G401.6 (cell line): ENCODE results near the gene UBAP2L.
"Not testable (repeated sequence)": the region's sequence is repeated elsewhere in the genome, so short reads cannot be mapped to it uniquely, and the experiment has no call there.

Source experiments
- FAIRE-seq: peaks from 2 replicates; lab custom pipeline; 2012; peaks lifted over from hg19 to GRCh38; lab: Jason Lieb, UNC

UBAP2L gene

GRCh38 chr1:154241703-154242351 is 21.1 kb downstream of the UBAP2L start:
- FAIRE-seq: no peak

DNA sequence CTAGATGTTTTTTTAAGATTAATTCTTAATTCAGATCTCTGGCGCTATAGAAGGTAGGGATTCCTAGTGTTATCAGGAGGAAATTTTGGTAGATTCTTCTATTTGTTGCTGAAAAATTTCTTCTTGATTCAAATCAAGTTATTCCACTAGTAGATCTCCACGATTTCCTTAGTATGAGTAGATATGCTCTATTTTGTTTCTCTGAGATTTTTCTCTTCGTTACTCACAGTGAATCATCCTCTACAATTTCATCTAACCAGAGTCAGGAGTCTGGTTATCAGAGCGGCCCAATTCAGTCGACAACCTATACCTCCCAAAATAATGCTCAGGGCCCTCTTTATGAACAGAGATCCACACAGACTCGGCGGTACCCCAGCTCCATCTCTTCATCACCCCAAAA is 32.9 kb downstream of the UBAP2L start:
- FAIRE-seq: no peak

DNA sequence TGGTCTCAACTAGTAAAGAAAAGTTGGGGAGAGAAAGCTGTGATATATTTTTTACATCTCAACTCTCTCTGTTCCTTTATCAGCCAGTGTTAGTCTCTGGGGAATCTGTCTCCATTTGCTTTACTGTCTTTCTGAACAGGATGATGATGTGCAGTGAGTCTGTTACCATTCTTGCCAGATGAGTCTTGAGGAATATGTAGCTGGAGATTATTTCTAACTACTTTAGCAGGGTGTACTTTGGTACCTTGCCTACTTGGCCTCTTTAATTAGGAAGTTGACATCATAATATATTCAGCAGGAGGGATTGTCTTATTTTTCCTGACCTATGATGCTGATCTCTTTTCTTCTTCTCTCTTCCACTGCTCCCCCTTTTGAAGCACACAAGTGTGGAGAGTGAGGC is 35.9 kb downstream of the UBAP2L start:
- FAIRE-seq: no peak

DNA sequence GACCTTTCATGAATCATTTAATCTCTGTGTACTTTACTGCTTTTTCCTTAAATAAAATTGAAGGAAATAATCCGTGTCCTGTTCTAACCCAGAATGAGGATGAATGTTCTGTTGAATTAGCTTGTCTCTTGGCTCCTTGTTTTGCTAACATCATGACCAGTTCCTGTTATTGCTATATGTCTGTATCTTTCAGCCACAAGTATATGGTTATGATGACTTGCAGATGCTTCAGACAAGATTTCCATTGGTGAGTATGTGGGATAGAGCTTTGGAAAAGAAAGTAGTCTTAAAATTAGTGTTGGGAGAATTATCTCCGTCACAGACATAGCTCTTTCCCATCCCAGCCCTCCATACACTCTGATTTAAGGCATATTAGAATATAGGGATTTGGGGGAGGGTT is 38.0 kb downstream of the UBAP2L start:
- no peak for FAIRE-seq

DNA sequence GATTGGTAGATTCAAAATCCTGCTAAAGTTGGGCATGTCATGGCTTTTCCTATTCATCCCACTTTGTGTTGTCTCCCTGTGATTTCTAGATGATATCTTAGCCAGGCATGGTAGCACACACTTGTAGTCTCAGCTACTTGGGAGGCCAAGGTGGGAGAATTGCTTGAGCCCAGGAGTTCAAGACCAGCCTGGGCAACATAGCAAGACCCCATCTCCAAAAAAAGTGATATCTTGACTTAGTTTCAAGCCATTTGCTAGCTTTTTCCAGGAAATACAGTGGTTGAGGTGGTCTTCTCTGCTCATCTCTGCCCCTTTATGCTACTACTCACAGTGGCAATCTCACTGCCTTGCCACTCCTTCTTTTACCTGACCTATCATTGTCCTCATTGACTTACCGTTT is 39.4 kb downstream of the UBAP2L start:
- no peak for FAIRE-seq

GRCh38 chr1:154263465-154264332 is 42.9 kb downstream of the UBAP2L start:
- FAIRE-seq: no peak

DNA sequence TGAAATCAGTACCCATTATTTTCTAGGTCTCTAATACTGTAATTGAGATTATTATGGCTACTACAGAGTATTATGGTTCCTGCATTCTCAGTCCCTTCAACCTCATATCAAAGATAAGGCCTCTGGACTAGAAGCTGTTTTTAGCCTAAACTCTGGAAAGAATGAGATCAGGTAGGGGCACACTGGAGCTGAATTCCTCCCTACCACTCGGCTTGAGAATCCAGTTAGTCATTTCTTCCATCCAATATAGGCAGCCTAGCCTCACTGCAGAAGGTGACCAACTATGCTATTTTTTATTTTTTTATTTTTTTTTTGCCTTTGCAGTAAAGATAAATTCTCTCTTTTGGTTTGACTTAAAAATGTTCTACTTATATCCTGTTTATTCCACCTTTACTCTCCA is 43.7 kb downstream of the UBAP2L start:
- FAIRE-seq: no peak

DNA sequence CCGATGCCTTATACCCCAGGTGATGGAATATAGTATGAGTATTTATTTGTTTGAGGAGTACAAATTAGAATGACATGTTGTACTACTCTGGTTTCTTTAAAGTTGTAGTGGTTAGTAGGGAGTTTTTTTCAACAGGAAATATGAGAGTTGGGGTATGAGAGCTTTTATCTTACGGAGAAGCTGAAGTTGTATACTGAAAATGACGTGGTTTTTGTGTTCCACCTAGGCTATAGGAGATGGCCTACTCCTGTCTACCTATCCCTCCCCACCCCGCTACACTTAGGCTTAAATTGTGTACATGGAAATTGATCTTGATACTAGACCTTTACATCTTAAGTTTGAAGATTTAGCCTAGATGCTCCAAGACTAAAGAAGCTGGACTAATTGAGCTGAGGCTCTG is 44.8 kb downstream of the UBAP2L start:
- no peak for FAIRE-seq

DNA sequence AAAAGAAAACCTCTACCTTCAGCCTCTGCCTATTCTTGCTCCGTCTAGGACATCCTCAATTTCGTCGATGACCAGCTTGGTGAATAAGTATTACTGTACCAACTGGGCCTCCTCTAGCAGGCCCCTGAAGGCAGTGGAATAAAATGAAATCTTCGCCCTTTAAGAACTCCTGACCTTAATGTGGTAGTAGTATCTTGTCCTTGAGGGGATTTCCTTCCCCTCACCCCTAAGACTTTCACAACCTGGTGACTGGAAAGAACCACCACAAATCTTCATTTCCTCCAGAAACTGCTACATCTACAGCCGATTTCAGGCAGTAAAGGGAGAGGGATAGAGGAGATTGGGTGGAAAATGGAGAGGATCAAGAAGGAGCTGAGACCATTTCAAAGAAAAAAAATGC is 50.1 kb downstream of the UBAP2L start:
- FAIRE-seq: no peak

DNA sequence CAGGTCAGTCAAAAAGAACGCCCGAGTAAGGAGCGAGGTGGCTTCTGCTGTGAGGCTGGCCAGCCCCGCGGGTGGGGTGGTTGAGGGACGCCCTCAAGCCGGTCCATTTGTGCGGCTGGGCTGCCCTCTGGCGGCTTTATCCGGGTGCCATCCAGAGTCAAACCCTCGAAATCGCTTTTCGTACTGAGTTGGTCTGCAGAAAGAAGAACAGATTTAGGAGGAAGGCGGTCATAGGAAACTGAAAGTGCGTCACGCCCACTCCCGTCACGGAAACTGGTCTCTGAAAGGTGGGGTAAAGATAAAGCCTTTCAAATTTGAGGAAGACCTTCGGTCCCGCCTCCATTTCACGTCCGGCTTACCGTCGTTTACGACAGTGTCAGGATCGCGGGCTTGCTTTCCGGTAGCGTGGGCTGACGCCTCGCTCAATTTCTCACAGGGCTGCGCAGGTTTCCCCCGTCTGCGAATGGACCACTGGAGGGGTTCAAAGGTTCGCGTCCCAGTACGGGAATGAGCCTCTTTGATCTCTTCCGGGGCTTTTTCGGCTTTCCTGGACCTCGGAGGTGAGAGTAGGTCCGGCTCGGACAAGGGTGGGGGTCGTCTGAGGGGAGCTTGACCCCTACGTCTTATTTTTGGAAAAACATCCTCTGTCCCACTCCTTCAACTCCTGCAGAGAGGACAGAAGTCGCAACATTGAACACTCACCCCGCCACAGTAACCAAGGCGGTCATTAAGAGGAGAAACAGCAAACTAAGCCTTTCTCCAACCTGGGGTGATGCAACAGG is 51.7 kb downstream of the UBAP2L start, which contains the start of gene HAX1:
TSS of gene HAX1 (plus strand) at position 413 of the 782 bp plus-strand sequence. CDS start at position 508, 95 bp downstream.
- peak; percentile 99 for FAIRE-seq

DNA sequence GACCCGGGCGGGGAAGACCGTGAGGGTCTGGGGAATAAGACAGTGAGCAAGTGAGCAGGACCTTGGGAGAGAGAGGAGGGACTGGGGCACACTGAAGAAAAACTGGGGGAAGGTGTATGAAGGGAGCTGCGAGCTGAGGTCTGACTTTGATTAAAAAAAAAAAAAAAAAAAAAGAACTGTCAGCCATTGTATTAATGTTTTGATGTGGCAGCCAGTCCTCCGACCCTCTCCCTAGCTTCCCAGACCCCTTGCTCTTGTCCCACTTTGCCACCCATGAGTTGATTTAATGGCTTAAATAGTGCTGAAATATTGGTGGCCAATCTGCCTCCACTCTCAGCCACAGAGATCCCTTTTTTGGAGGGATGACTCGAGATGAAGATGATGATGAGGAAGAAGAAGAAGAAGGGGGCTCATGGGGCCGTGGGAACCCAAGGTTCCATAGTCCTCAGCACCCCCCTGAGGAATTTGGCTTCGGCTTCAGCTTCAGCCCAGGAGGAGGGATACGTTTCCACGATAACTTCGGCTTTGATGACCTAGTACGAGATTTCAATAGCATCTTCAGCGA is 52.3 kb downstream of the UBAP2L start:
- no peak for FAIRE-seq

DNA sequence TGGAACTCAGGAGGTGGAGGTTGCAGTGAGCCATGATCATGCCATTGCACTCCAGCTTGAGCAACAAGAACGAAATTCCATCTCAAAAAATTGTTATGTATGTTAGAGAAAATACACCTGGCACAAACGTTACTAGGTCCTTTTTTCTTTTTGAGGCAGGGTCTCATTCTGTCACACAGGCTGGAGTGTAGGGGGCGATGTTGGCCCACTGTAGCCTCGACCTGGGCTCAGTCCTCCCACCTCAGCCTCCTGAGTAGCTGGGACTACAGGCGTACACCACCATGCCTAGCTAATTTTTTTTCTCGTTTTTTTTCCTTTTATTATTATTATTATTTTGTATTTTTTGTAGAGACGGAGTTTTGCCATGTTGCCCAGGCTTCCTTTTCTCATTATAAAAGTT is 56.0 kb downstream of the UBAP2L start:
- FAIRE-seq: no peak

GRCh38 chr1:154287591-154287990 is 66.8 kb downstream of the UBAP2L start:
- FAIRE-seq: not testable (repeated sequence)

DNA sequence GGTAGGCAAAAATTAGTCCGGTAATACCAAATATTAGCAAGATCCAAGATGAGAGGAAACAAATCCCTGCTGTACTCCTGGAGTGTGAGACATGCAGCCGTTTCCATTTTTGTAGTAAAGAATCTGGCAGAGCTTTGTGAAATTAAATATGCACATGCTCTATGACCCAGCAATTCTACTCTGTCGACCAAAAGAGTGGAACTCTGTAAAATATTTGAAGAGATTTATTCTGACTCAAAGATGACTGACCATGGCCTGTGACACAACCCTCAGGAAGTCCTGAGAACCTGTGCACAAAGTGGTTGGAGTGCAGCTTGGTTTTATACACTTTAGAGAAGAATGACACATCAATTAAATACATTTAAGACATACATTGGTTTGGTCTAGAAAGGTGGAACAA is 67.9 kb downstream of the UBAP2L start:
- FAIRE-seq: no peak

DNA sequence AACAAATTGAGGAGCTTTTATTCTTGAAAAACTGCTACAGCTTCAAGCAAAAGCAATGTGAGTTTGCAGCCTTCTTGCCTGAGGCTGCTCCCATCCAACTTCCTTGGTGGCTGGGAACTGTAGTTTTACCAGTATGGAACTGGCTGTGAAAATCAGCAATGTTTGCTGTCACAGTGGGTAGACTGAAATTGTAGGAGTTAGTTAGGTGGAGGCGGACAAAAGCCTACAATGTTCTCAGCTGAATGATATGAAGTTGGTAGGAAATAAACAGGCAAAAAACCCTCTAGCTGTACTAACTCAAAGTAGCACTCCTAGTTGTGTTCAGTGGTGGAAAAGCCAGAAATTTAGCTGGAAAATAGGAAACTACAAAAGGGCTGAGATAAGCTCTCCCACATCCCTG is 70.2 kb downstream of the UBAP2L start:
- no peak for FAIRE-seq

GRCh38 chr1:154295408-154296235 is 74.9 kb downstream of the UBAP2L start:
- FAIRE-seq: peak; percentile 78

DNA sequence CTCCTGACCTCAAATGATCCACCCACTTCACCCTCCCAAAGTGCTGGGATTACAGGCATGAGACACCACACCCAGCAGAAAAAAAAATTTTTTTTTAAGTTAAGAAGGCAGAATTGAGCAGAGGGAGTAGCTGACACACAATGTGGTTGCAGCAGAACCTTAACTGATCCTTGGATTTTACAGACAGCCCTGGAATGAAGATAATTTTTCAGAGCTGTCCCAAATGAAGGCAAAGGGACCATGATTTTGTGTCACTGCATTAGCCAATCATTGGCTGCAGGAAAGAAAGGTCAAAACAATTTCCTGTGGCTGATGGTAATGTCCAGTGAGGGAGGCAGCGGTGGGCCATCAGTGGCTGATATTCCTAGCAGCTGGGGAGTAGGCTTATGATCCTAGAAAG is 80.8 kb downstream of the UBAP2L start:
- no peak for FAIRE-seq

DNA sequence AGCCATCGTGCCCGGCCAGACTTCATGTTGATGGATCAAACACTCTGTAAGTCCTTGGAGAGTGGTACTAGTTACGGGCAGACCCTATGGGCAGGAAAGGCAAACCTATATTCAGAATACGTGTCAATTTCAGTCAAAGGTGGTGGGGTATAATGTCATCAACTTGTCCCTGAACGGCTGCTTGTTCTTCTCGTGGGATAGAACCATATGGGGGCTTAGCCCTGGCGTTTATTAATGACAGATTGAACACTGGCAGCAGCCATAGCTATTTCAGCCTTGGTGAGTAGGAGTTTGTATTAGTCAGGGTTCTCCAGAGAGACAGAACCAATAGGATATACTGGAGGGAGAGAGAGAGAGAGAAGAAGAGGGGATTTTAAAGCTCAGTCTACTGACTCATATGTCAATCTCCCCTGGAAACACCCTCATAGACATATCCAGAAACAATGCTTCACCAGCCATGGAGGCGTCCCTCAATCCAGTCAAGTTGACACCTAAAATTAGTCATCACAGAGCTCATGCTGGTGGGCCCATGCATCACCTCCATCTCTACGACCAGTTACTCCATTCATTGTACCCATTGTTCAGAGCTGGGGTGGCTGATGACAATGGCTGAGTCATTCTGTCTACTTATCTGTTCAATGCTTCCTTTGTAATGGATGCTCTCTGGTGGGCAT is 84.0 kb downstream of the UBAP2L start:
- no peak for FAIRE-seq

GRCh38 chr1:154306151-154306550 is 85.4 kb downstream of the UBAP2L start:
- no peak for FAIRE-seq

DNA sequence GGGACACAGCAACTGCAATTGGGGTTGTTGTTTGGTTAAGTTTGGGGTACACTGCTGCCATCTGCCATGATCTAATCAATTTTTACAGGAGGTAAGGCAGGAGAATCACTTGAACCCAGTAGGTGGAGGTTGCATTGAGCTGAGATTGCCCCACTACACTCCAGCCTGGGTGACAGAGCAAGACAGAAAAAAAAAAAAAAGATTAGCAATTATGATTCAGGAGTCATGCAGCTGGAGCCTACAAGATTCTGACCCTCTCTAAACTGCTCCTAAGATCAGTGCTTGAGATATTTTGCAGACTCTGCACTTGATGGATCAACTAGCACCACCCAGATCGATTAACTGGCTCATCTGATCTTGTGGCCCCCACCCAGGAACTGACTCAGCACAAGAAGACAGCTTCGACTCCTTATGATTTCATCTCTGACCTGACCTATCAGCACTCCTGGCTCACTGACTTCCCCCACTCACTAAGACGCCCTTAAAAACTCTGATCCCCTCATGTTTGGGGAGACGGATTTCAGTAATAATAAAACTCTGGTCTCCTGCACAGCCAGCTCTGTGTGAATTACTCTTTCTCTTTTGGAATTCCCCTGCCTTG is 87.0 kb downstream of the UBAP2L start:
- not testable (repeated sequence) for FAIRE-seq

DNA sequence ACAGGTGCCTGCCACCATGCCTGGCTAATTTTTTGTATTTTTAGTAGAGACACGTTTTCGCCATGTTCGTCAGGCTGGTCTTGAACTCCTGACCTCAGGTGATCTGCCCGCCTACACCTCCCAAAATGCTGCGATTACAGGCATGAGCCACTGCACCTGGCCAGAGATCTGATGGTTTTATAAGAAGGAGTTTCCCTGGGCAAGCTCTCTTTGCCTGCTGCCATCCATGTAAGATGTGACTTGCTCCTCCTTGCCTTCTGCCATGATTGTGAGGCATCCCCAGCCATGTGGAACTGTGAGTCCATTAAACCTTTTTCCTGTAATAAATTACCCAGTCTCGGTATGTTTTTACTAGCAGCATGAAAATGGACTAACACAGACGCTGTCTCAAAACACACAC is 88.4 kb downstream of the UBAP2L start:
- FAIRE-seq: not testable (repeated sequence)
